AG04449 (cell line): ENCODE results near the gene KLF11.

Experiments
- CTCF ChIA-PET: fragments of 350-600 bp; formaldehyde crosslinking; extraction: SDS; loops from one replicate; lab custom pipeline; 2021; ENCODE audit warnings: antibody characterized with exemption; lab: Yijun Ruan, JAX
- POLR2A ChIA-PET: fragments of 400-600, 350-600 bp; formaldehyde crosslinking; extraction: SDS; loops from one replicate; lab custom pipeline; 2020; ENCODE audit warnings: antibody characterized with exemption, inconsistent platforms; lab: Yijun Ruan, JAX
- DNase-seq: peaks from one replicate; pipeline ENCODE4 v3.0.0-alpha.2; 2010; ENCODE audit warnings: low read depth, low spot score
- H3K4me3 ChIP-seq: 2 replicates; pipeline ENCODE4 v1.5.1; 2011; ENCODE audit warnings: low read depth, mild to moderate bottlenecking, control low read depth, low read length
- CTCF ChIP-seq: IDR thresholded peaks from one replicate; pipeline ENCODE4 v1.5.1; 2011; ENCODE audit warnings: mild to moderate bottlenecking, moderate library complexity, low read length, control low read depth, inconsistent platforms; ENCODE audit not compliant: insufficient read depth; ENCODE audit errors: missing control alignments

Gene KLF11

DNA sequence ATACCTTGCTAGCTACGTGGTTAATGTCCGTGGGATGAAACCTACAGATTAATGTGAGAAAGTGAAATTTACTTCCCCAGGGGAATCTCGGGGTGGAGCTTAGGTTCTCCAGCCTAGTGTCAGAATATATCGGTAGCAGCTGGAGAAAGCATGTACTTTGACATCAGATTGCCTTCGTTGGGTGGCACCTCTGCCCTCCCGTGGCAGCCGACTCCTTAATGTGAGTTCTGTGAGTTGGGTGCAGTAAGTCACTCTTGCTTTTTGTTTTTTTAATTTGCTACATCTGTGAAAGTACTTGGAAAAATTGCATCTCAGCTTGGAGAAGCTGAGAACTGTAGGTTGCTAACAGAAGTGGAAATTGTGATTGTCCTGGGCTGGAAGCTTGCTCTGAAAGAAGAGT lies 3.6 kb downstream of the KLF11 start:
- POLR2A ChIA-PET = no interaction called here
- H3K4me3 ChIP-seq = no peak overlapping the region
- CTCF ChIA-PET = interaction anchor here (0.5 to 12.4 kb wide), 19 partner anchors 8 to 388 kb away, joined by 3 to 293 read pairs (median 5); no protein-coding TSS in a partner anchor
- TF ChIP-seq CTCF = no peak
- no peak for DNase-seq

GRCh38 chr2:10047616-10048500 lies 4.5 kb downstream of the KLF11 start:
- POLR2A ChIA-PET = interaction anchor here (0.6 kb wide), 4 partner anchors 63 to 458 kb away, joined by 3 to 4 read pairs (median 4); no protein-coding TSS in a partner anchor
- no peak overlapping the region for H3K4me3 ChIP-seq
- DNase-seq = no peak
- no peak for TF ChIP-seq CTCF
- CTCF ChIA-PET = interaction anchor here (0.6 to 12.4 kb wide), 29 partner anchors 8 to 492 kb away, joined by 3 to 293 read pairs (median 5); partner anchors contain the start of gene ADAM17

DNA sequence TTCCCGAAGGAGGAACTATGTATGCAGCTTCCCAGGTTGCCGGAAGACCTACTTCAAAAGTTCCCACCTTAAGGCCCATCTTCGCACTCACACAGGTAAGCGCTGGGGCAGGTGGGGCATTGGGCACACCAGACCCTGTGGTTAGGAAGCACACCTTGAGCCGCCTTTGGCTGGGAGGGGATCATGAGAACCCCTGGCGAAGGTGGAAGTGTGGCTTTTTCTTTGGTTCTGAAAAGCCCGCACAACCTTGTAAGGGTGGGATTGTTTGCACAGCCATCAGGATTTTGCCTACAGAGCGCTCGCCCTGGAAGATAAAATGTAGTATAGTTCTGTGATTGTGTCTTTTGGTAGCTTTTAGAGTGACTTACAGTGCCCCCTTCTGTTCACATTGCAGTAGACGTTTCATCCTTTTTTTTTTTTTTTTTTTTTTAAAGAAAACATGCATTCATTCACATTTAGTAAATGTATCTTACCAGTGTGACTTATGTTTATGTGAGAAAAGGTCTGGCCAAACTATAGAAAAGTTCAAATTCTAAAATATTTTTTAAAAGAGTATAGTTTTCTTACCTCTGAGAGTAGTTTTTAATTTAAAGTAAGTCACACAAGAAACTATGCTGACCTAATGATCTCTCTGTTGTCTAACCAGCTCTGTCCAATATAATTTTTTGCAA lies 5.3 kb downstream of the KLF11 start:
- POLR2A ChIA-PET = interaction anchor here (0.6 kb wide), 3 partner anchors 64 to 458 kb away, joined by 3 to 4 read pairs (median 4); no protein-coding TSS in a partner anchor
- no peak overlapping the region for H3K4me3 ChIP-seq
- CTCF ChIA-PET = interaction anchor here (0.6 to 12.4 kb wide), 27 partner anchors 9 to 493 kb away, joined by 3 to 293 read pairs (median 5); partner anchors contain the start of gene ADAM17
- peak; percentile 37 for TF ChIP-seq CTCF
- no peak for DNase-seq

DNA sequence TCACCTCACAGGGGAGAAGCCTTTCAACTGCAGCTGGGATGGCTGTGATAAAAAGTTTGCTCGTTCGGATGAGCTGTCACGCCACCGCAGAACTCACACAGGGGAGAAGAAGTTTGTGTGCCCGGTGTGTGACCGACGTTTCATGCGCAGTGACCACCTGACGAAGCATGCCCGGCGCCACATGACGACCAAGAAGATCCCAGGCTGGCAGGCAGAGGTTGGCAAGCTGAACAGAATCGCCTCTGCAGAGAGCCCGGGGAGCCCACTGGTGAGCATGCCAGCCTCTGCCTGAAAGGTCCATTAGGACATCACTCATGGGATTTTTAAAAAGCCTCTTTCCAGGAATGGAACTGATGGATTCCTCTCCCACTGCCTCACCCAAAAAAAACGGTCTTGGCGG lies 8.9 kb downstream of the KLF11 start:
- no peak for DNase-seq
- no peak for TF ChIP-seq CTCF
- CTCF ChIA-PET = interaction anchor here (0.9 to 12.4 kb wide), 9 partner anchors 8 to 383 kb away, joined by 3 to 293 read pairs (median 5); no protein-coding TSS in a partner anchor
- H3K4me3 ChIP-seq = no peak overlapping the region
- POLR2A ChIA-PET = no interaction called here

- H3K4me3 ChIP-seq = no peak overlapping the region
- ChIA-PET CTCF (interaction anchor here (1.0 to 12.4 kb wide), 7 partner anchors 9 to 382 kb away, joined by 3 to 293 read pairs (median 11); no protein-coding TSS in a partner anchor), POLR2A (no interaction called here)
- TF ChIP-seq CTCF = no peak
- no peak for DNase-seq
These were observed 10.0 kb downstream of the KLF11 start for GRCh38 chr2:10053351-10053750.

DNA sequence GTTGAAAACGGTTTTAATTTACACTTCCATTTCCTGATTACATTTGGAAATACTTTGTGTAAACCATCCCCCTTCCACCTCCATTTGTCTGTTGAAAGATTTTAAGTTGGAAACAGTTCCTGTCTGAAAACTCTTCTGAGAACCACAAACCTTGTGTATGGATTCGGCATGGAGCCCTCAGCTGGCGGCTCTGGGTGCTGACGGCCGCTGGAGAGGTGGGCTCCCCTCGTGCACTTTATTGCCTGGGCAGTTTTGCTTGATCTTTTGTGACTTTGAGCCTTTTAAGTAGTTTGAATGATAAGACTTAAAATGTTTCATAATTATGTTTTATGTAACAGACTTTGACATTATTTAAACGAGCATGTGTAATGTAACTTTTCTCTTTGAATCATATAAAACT lies 11.1 kb downstream of the KLF11 start:
- no peak for DNase-seq
- H3K4me3 ChIP-seq = no peak overlapping the region
- ChIA-PET POLR2A (no interaction called here), CTCF (interaction anchor here (1.1 to 12.4 kb wide), 3 partner anchors 18 to 240 kb away, joined by 3 to 293 read pairs (median 11); no protein-coding TSS in a partner anchor)
- no peak for TF ChIP-seq CTCF
